MM.1S (cell line): ENCODE data around the gene FANCE.

Experiments
- CTCF ChIP-seq: fragments of 300-600 bp; sonication (generic); IDR thresholded peaks from 2 replicates; pipeline ENCODE4 v1.5.1; 2016; ENCODE audit warnings: antibody characterized with exemption, low read length, mixed read lengths
- EZH2phosphoT487 ChIP-seq: fragments of 300-600 bp; sonication (generic); IDR thresholded peaks from 2 replicates; pipeline ENCODE4 v1.6.1; 2018; ENCODE audit warnings: antibody characterized with exemption, low read length

GRCh38 chr6:35443341-35444030 is 8.7 kb upstream of the FANCE start:
- TF ChIP-seq CTCF (no peak), EZH2phosphoT487 (no peak)
